22Rv1 (cell line): ENCODE measurements around the gene BOLA1.

Experiments
- H3K27ac ChIP-seq: fragments of 450-650 bp; 2 replicates; pipeline ENCODE4 v1.5.1; 2017
- ZFX ChIP-seq: fragments of 450-650 bp; IDR thresholded peaks from 2 replicates; pipeline ENCODE4 v1.6.1; 2017; ENCODE audit warnings: antibody characterized with exemption, borderline replicate concordance
- TF ChIP-seq, protein P1 (sequence below): fragments of 450-650 bp; IDR thresholded peaks from 2 replicates; pipeline ENCODE4 v1.5.1; 2017; ENCODE audit warnings: mild to moderate bottlenecking

BOLA1 gene

DNA sequence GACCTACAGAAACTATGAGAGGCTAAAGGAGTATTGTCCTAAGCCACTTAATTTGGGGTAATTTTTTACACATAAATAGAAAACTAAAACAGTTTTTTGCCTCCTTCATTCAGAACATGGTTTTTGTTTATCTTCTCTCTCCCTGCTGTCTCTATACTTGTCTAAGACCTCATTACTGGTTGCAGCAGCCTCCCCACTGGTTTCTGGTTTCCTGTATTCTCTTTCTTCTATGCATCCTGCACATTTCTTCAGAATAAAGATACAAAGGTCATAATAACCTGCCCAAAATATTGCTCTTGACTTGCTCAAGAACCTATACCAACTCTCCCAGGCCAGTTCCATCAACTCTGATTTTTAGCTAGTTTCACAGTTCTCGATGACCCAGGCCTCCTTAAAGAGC is 19.8 kb upstream of the BOLA1 start:
- no peak for TF ChIP-seq ZFX
- TF ChIP-seq, protein P1, sequence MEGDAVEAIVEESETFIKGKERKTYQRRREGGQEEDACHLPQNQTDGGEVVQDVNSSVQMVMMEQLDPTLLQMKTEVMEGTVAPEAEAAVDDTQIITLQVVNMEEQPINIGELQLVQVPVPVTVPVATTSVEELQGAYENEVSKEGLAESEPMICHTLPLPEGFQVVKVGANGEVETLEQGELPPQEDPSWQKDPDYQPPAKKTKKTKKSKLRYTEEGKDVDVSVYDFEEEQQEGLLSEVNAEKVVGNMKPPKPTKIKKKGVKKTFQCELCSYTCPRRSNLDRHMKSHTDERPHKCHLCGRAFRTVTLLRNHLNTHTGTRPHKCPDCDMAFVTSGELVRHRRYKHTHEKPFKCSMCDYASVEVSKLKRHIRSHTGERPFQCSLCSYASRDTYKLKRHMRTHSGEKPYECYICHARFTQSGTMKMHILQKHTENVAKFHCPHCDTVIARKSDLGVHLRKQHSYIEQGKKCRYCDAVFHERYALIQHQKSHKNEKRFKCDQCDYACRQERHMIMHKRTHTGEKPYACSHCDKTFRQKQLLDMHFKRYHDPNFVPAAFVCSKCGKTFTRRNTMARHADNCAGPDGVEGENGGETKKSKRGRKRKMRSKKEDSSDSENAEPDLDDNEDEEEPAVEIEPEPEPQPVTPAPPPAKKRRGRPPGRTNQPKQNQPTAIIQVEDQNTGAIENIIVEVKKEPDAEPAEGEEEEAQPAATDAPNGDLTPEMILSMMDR = no peak
- H3K27ac ChIP-seq = no peak overlapping the region

DNA sequence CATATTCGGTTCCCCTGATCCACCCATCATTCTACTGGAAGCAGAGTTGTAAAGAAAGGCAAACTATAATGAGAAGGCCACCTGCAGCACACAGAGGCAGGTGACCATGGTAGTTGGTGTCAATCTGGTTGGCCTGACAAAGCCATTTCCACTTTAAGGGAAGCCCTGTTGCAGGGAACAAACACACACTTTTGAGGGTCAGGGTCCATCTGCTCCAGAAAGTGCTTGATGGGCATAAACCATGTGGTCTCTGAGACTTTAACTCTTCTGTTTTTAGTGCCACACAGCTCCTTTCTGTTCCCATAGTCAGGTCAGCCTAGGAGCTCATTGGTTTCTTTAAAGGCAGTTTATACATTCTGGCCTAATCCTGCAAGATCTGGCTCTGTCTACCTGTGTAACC is 17.5 kb upstream of the BOLA1 start:
- TF ChIP-seq, protein P1 = no peak
- no peak for TF ChIP-seq ZFX
- H3K27ac ChIP-seq = no peak overlapping the region

- H3K27ac ChIP-seq = peak overlapping the region; percentile 100
- no peak for TF ChIP-seq ZFX
- TF ChIP-seq, protein P1 = no peak
These were observed 15.6 kb upstream of the BOLA1 start for GRCh38 chr1:149883598-149884247.

DNA sequence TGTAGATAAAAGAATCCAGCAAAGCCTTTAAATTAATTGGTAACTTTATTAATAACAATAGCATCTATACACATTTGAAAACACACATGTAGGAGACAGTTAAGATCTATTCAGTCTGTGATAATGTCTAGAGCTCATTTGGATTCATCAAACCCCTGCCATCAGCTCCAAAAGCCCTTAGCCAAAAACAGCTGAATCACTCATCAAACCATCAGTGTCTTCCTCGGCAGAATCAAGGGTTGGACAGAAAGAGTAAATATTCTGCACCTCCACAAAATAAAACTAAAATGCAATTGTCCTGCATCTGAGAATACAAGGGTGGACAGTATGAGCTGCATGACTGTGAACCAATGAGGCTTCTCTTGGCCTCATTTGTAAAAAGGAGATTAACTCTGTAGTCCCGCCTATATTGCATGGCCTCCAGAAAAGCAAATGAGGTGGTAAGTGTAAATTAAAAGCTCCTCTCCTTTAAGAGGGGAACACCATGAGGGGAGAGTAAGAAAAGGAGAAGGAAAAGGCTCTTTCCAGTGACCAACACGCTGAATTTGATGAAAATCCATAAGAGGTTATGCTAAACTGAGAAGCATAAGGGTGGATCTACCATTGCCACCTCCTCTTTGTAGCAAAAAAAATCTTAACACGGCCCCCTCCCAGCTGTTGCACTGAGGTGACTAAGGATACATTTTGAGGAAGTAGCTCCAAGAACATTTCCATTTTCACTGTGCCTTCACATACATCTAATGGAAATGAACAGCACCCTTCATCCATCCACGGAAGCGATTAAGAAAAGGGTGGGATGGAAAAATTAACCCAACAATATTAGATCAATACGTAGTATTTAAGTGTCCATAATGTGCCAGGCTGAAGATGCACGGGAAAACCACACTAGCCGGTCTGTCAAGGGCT is 14.7 kb upstream of the BOLA1 start:
- peak overlapping the region; percentile 100 for H3K27ac ChIP-seq
- no peak for TF ChIP-seq ZFX
- TF ChIP-seq, protein P1 = no peak

DNA sequence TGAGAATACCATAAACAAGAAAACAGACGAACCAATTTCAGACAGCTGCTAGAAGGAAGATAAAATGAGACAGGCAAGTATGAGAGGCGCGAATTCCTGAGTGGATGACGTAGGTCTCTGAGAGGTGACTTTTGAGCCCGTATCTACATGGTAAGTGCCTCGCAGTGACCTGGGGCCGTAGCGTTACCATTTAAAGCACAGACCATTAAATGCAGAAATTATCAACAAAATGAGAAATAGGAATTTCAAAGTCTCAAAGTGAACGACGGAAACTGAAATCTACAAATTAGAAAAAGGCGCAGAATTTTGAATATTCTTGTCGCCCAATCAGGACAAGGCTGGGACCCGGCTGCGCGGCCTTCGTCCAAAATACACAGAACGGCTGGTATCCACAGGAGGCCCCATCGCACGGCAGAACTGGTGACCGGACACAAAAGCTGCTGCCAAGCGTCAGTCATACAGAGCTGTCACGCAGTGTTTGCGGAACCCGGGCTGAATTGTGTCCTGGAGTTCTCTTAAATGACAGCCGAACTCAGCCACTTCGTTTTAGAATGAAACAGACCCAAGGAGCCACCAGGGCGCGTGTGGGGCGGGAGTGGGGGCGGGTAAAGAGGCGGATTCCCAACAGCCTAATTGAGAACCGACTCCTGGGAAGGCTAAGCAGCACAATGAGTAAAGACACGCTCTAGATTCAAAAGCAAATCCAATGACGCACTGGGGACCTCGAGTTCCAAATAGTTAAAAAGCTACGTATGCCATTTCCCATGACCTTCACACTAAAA is 13.8 kb upstream of the BOLA1 start:
- peak overlapping the region; percentile 100 for H3K27ac ChIP-seq
- TF ChIP-seq, protein P1 = peak; percentile 12; the same call in 1 of the 2 replicates
- no peak for TF ChIP-seq ZFX

GRCh38 chr1:149886121-149886395 is 13.3 kb upstream of the BOLA1 start:
- H3K27ac ChIP-seq = peak overlapping the region; percentile 100

DNA sequence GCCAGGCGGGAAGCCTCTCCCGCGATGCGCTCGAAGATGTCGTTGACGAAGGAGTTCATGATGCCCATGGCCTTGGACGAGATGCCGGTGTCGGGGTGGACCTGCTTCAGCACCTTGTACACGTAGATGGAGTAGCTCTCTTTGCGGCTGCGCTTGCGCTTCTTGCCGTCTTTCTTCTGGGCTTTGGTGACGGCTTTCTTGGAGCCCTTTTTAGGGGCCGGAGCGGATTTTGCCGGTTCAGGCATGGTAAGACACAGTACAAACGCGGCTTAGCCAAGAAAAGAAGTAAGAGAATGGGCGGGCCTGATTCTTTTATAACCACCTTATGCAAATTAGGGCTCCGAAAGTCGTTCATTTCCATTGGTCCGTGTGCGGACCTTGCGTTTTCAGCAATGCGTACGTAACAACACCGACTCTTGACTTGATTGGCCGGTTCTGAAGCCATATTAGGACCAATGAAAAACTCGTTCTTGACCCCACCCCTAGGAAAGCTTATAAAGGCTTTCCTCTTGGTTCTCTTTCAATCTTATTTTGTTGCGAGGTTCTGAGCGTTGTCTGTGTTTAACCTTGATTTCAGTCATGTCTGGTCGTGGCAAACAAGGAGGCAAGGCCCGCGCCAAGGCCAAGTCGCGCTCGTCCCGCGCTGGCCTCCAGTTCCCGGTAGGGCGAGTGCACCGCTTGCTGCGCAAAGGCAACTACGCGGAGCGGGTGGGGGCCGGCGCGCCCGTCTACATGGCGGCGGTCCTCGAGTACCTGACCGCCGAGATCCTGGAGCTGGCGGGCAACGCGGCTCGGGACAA is 12.8 kb upstream of the BOLA1 start:
- H3K27ac ChIP-seq = peak overlapping the region; percentile 100
- TF ChIP-seq, protein P1 = no peak
- no peak for TF ChIP-seq ZFX

GRCh38 chr1:149887196-149887455 is 12.2 kb upstream of the BOLA1 start:
- H3K27ac ChIP-seq = peak overlapping the region; percentile 100
